HCT116 (cell line): ENCODE measurements around the gene SEL1L3.

Experiments used
- CTCF ChIP-seq, 3 experiments: fragments of 200-600 bp in 1 of 3; sonication (generic) in 1 of 3; IDR thresholded peaks in 2 of 3; conservative IDR thresholded peaks in 1 of 3; 2 replicates each; pipeline ENCODE4 v1.5.1; 2012 to 2017; ENCODE audit warnings: low read depth in 2 of 3, low read length in 2 of 3, antibody characterized with exemption in 1 of 3, borderline replicate concordance in 1 of 3, control low read depth in 1 of 3, mild to moderate bottlenecking in 1 of 3, mixed read lengths in 1 of 3, mixed run types in 1 of 3, moderate library complexity in 1 of 3; ENCODE audit not compliant: insufficient read depth in 1 of 3
- EZH2phosphoT487 ChIP-seq: fragments of 200-600 bp; IDR thresholded peaks from 2 replicates; pipeline ENCODE4 v1.6.1; 2018; ENCODE audit warnings: antibody characterized with exemption, borderline replicate concordance
- POLR2A ChIP-seq: IDR thresholded peaks from 2 replicates; pipeline ENCODE4 v1.7.0; 2011; ENCODE audit warnings: borderline replicate concordance; ENCODE audit not compliant: insufficient read depth, insufficient read length; ENCODE audit errors: extremely low read depth

- TF ChIP-seq CTCF (IDR thresholded peaks at IDR 0.05 in 2 of 3, conservative IDR thresholded peaks at IDR 0.05 in 1 of 3; ENCODE audit: borderline replicate concordance in 1 of 3, insufficient read depth in 1 of 3, low read depth in 2 of 3, low read length in 2 of 3) = no peak
- TF ChIP-seq POLR2A = no peak
- no peak for TF ChIP-seq EZH2phosphoT487
Measured at GRCh38 chr4:25782482-25782881, 80.3 kb downstream of the SEL1L3 start.
